Dedifferentiated amniotic fluid mesenchymal stem cell (primary cell): ENCODE data around the gene EDNRA.
"Not testable (repeated sequence)": the region's sequence is repeated elsewhere in the genome, so short reads cannot be mapped to it uniquely, and the experiment has no call there.

Source experiments
- DNase-seq: peaks from one replicate; pipeline ENCODE4 v3.0.0-alpha.2; 2016; ENCODE audit errors: extremely low spot score

EDNRA gene

DNA sequence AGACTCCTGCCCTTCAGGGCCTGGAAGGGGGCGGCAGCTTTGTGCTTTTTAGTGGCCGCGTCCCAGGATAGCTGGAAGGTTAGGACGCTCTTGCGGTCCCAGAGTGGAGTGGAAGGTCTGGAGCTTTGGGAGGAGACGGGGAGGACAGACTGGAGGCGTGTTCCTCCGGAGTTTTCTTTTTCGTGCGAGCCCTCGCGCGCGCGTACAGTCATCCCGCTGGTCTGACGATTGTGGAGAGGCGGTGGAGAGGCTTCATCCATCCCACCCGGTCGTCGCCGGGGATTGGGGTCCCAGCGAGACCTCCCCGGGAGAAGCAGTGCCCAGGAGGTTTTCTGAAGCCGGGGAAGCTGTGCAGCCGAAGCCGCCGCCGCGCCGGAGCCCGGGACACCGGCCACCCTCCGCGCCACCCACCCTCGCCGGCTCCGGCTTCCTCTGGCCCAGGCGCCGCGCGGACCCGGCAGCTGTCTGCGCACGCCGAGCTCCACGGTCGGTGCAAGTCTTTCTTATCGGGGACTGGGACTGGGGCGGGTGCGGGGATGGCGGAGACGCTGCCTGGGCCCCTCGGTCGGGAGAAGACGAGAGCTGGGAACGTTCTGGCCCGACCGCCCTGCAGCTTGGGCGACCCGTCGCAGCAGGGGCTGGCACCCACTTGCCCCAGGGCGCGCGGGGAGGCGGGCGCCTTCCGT lies at the start of gene EDNRA:
EDNRA (plus strand) TSS at position 207 of the 686 bp plus-strand sequence. CDS start 4,585 bp downstream, outside the sequence.
- peak; percentile 43 for DNase-seq

GRCh38 chr4:147434370-147434769 lies 46.5 kb upstream of the EDNRA start:
- DNase-seq = not testable (repeated sequence)

DNA sequence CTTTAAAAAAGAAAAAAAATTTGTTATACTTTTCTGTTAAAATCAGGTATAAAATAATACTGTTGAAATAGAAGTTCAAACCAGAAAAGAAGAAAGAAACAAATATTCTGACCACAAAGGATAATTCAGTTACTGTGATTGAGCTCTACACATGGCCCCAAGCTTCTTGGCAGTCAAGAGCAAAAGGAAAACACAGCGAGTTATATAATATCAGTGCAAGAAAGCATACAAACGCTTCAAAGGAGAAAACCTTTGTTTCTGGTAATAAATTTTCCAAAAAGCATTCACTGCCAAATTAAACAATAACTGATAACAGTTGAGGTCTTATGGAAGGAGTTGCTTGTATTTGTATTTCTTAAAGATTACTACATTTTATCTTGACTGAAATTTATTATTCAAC lies 40.5 kb upstream of the EDNRA start:
- no peak for DNase-seq

DNA sequence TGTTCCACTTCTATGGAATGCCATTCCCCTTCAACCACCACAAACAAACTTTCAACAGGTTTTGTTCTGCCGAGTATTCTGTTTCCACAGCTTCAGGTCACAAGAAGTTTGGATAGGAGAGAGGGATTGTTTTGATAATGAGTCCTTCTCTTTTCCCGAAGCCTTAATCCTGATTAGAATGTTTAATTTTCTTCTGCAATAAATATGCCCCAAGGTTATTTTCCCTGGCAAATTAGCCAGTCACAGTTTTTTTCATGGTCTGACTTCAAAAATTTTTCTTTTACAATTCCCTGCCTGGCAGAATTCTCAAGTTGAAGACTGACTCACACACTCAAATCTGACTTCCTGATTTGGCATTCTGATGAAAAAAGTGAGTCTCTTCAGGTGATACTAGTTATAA lies 33.1 kb upstream of the EDNRA start:
- DNase-seq = peak; percentile 31

DNA sequence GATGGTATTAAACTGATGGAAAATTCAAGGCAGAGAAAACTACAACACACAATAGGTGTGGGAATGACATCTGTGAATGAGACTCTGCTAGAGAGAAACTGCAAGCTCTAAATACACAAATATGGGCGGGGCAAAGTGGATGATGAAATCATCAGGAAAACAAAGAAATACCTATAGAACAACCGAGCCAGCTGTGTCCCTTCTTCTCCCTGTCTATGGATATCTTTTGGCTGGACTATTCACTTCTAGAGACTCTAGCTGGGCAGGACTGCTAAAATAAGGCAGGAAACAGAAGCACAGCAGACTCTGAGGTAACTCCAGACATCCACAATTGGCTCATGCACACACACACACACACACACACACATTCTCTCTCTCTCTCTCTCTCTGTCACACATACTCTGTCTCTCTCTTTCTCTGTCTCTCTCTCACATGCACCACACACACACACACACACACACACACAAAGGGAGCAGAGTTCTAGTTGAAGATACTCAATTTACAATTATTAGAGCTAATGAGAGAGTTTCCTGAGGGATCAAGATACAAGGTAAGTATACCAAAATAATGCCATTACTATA lies 27.2 kb upstream of the EDNRA start:
- peak; percentile 92 for DNase-seq

DNA sequence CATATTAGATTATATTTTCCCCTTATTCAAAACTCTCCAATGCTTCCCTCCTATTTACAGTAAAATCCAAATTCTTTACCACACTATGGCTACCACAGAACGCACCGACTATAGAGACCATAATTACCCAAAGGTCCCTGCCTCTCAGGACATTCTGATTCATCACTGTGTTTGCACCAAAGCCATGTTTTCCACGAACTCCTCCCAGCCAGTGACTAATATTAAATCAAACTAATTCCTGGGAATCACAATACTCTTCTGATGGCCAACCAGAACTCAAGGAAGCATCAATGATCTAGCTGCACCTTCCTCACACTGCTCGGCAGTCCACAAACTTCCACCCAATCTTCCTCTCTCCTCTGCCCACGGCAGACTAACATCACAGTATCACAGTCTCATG lies 24.2 kb upstream of the EDNRA start:
- no peak for DNase-seq

GRCh38 chr4:147461161-147461560 lies 19.7 kb upstream of the EDNRA start:
- no peak for DNase-seq

- no peak for DNase-seq
Observed at GRCh38 chr4:147463065-147463464, 17.8 kb upstream of the EDNRA start.

DNA sequence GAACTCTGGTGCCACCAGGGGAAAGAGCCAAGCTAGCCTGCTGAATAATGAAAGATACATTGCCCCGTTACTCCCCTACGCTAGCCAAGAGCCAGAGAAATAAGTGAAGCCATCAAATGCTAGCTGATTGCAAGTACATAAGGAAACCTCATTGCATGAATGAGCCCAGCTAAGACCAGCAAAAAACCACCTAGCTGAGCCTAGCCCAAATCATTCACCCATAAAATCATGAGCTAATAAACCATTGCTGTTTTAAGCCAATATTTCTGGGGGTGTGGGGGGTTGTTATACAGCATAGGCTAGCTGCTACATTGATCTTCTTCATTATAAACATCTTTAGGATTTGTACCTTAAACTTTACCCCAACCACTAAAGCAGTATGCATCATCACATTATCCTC lies 15.4 kb upstream of the EDNRA start:
- no peak for DNase-seq

DNA sequence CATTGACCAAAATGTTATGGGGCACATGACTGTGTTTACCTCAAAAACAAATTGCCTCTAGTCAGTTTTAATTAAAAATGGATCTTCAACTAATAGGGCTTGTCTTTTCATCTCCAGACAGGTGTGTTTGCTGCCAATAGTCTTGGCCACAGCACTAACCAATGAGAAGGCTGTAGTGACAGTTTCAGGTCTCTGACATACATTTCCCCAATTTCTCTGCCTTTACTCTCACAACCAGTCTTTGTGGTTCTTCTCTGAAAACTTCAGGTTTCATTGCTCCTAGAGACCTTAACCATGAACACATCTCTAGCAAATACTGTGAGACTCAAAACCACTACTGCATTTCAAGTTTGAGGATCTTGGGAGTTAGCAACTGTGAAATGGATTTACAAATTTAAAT lies 3.5 kb upstream of the EDNRA start:
- DNase-seq = no peak

GRCh38 chr4:147479376-147479775 lies 1.5 kb upstream of the EDNRA start:
- DNase-seq = no peak

- DNase-seq = peak; percentile 36
Observed at GRCh38 chr4:147479786-147480185, 1.1 kb upstream of the EDNRA start.

DNA sequence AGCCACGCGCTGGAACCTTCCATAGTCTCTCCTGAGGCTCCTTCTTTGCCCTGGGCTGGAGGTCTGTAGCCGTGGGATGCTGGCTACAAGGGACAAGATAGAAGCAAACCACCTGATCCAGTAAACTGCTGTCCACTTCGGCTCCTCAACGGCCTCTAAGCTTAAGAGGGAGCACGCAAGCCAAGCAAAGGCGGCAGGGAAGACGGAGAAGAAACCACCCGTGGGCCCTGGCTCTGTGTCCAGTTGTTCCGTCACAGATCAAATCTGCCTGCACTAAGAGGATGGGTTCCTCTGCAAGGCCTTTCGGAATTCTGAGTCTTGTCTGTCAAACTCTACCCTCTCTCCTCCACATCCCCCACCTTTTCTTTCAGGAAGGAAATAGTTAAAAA lies 401 bp upstream of the EDNRA start:
- DNase-seq = no peak

DNA sequence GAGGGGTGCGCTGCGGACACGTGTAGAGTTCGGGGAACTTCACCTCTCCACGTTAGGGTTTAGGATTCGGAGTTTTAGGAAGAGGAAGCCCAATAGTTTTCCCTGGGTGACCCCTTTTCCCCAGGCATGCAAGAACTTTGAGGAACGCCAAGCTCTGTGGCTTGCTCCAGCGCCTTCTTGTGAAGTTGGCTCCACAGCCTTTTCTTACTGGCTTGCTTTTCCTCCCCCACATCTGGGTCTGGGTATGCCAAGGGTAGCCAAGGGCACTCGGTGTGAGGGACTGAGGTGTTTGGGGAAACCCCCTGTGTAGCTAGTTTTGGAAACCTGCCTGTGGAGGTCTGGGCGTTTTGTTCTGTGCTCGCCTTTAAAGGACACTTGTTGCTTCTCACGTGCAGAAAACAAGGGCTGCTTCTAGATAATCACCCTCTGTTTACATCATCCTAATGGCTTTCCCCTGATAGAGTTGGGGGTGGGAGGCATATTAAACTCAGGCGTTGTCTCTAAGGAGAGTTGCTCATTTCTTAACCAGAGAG lies 746 bp downstream of the EDNRA start:
- no peak for DNase-seq

GRCh38 chr4:147482281-147482680 lies 1.4 kb downstream of the EDNRA start:
- no peak for DNase-seq

GRCh38 chr4:147485167-147485566 lies 4.3 kb downstream of the EDNRA start:
- DNase-seq = no peak

DNA sequence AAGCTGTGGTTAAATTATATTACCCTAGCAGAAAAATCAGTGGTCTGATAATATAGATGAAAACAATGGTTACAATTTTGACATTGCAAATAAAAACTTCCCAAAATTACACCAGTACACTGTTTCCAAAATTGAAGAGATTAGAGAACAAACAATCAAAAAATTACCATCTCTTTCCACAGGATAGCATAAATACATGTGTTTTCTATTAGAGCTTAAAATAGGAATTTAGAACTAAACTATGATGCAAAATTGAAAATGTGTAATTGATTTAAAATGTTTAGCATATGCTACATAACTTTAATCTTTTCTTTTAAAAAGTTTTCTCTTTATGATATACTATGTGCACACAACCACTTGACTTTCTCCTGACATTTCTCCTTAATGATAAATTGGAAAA lies 6.7 kb downstream of the EDNRA start:
- DNase-seq = no peak

GRCh38 chr4:147488556-147488955 lies 7.7 kb downstream of the EDNRA start:
- no peak for DNase-seq

GRCh38 chr4:147491086-147491485 lies 10.2 kb downstream of the EDNRA start:
- DNase-seq = no peak

DNA sequence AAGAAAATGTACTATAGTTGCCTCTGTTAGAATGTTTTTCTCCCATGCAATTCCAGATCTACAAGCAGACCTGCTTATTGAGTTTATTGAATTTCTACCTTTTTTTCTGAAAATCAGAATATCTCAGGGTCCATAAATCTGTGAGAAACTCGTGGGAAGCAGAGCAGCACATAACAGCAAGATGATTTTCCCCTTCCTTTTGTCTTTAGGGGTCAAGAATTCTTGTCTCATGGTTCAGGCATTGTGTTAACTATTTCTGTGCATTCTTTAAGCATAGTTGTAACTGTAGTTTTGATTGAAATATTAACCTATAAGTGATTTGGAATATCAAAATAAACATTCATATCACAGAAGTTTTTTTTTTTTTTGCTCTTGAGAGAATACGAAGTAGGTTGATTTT lies 11.4 kb downstream of the EDNRA start:
- no peak for DNase-seq

DNA sequence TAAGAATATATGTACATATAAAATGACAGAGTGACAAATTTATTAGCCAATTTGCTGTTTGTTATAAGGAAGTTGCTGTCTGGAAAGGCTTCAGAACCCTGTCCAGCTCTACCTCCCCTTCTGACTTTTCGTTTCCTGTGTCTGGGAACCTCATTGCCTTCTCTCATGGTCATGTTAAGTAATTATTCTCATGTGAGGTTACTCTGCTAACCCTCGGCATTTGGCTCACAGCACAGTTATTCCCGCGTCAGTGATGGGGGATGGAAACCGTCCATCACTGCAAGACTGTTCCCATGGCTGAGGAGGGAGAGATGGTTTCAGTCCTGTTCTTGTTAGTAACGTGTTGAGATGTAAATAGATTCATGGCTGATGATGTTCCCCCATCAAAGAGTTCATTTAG lies 11.9 kb downstream of the EDNRA start:
- no peak for DNase-seq

DNA sequence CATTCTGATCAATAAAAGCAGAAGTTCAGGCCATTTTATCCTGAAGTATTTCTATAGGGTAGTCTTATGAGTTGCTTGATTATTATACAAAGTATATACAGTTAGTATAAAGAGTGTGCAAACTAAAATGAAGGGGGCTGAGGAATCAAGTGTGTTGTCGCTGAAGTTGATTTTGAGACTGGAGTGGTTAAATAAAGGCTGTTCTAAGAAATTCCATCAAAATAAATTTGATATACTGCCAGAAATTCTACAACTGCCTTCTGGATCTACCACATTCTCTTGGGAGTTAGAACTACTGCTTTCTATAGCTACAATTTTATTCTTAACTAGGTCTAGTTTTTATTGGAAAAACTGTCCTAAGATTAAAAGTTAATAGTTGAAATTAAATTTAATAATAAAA lies 12.4 kb downstream of the EDNRA start:
- no peak for DNase-seq

DNA sequence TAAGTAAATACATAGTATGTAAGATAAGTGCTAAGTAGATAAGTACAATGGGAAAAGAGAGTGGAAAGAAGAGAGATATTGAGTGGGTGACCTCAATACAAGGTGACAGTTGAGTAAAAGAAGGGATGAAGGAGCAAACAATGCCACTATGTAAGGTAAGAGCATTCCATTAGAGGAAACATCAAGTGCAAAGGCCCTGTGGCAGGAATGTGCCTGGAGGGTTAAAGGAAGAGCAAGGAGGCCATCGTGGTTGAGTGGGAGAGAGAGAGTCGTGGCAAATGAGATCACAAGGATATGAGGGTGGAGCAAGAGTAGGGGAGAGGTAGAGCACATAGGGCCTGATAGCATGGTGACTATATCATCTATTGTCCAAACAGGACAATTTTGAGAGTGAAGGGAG lies 13.4 kb downstream of the EDNRA start:
- no peak for DNase-seq

DNA sequence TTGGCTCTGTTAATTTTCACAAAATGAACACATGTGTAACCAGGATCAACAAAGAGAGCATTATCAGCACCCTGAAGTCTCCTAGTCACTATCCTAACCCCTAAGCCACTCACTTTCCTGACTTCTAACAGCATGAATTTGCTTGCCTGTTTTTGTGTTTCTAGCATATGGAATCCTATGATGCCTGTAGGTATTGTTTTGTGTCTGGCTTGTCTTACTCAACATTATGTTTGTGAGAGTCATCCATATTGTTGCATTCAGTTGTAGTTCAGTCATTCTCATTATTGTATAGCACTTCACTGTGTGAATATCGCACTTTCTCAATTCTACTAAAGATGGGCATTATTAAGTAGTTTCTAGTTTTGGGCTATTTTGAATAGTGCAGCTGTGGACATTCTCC lies 15.6 kb downstream of the EDNRA start:
- no peak for DNase-seq
